Mesenchymal stem cell (in vitro differentiated cells and primary cell): ENCODE results near the gene GNS.

Source experiments
- DNase-seq: peaks from one replicate; pipeline ENCODE4 v3.0.0-alpha.2; 2013
- H2AFZ ChIP-seq: one replicate; pipeline ENCODE4 v1.6.1; 2013; ENCODE audit warnings: low read depth, mild to moderate bottlenecking, control low read depth, inconsistent platforms, low read length, moderate library complexity
- H2AK5ac ChIP-seq: 2 replicates; pipeline ENCODE4 v1.6.1; 2013; ENCODE audit warnings: low read length, moderate library complexity, mild to moderate bottlenecking, inconsistent platforms; ENCODE audit not compliant: severe bottlenecking
- H2BK120ac ChIP-seq: one replicate; pipeline ENCODE4 v1.6.1; 2013; ENCODE audit warnings: low read depth, mild to moderate bottlenecking, inconsistent platforms, low read length, moderate library complexity
- H2BK12ac ChIP-seq, 2 experiments: one replicate each; pipeline ENCODE4 v1.6.1; 2013; ENCODE audit warnings: inconsistent platforms in 2 of 2, low read length in 2 of 2, mild to moderate bottlenecking in 2 of 2, moderate library complexity in 2 of 2, control low read depth in 1 of 2
- H2BK15ac ChIP-seq: one replicate; pipeline ENCODE4 v1.6.1; 2013; ENCODE audit warnings: mild to moderate bottlenecking, low read depth, inconsistent platforms; ENCODE audit not compliant: poor library complexity, severe bottlenecking
- H2BK5ac ChIP-seq: 2 replicates; pipeline ENCODE4 v1.6.1; 2013; ENCODE audit warnings: low read depth, mild to moderate bottlenecking, low read length, control low read depth, inconsistent platforms; ENCODE audit not compliant: poor library complexity, severe bottlenecking
- H3K14ac ChIP-seq, 2 experiments: one replicate each; pipeline ENCODE4 v1.6.1; 2013; ENCODE audit warnings: inconsistent platforms in 2 of 2, low read length in 2 of 2, control low read depth in 1 of 2, mild to moderate bottlenecking in 1 of 2, moderate library complexity in 1 of 2
- H3K18ac ChIP-seq, 2 experiments: one replicate each; pipeline ENCODE4 v1.6.1; 2013; ENCODE audit warnings: inconsistent platforms in 2 of 2, low read length in 2 of 2, control low read depth in 1 of 2, low read depth in 1 of 2, mild to moderate bottlenecking in 1 of 2
- H3K23ac ChIP-seq, 2 experiments: one replicate each; pipeline ENCODE4 v1.6.1; 2013; ENCODE audit warnings: inconsistent platforms in 2 of 2, low read length in 2 of 2, mild to moderate bottlenecking in 2 of 2, moderate library complexity in 2 of 2, control low read depth in 1 of 2
- H3K27ac ChIP-seq: 2 replicates; pipeline ENCODE4 v1.5.1; 2013; ENCODE audit warnings: mild to moderate bottlenecking, moderate library complexity, low read length, control low read depth, inconsistent platforms; ENCODE audit not compliant: poor library complexity, severe bottlenecking
- H3K27me3 ChIP-seq, 2 experiments: 2 replicates each; pipeline versions ENCODE4 v1.6.1 to v1.7.0; 2013; ENCODE audit warnings: low read length in 2 of 2, mild to moderate bottlenecking in 2 of 2, moderate library complexity in 2 of 2, control low read depth in 1 of 2, inconsistent platforms in 1 of 2; ENCODE audit not compliant: control insufficient read depth in 1 of 2, insufficient read depth in 1 of 2
- H3K36me3 ChIP-seq, 2 experiments: 2 replicates each; pipeline versions ENCODE4 v1.6.1 to v1.7.0; 2013; ENCODE audit warnings: low read length in 2 of 2, control low read depth in 1 of 2, inconsistent platforms in 1 of 2, low read depth in 1 of 2, mild to moderate bottlenecking in 1 of 2; ENCODE audit not compliant: insufficient read depth in 2 of 2, control insufficient read depth in 1 of 2
- H3K4ac ChIP-seq, 2 experiments: one replicate each; pipeline ENCODE4 v1.6.1; 2013; ENCODE audit warnings: inconsistent platforms in 2 of 2, low read length in 2 of 2, mild to moderate bottlenecking in 2 of 2, moderate library complexity in 2 of 2, control low read depth in 1 of 2, low read depth in 1 of 2
- H3K4me1 ChIP-seq: 2 replicates; pipeline ENCODE4 v1.6.1; 2013; ENCODE audit warnings: low read depth, low read length, control low read depth; ENCODE audit not compliant: control insufficient read depth, insufficient read depth
- H3K4me2 ChIP-seq: 2 replicates; pipeline ENCODE4 v1.6.1; 2013; ENCODE audit warnings: low read length, mild to moderate bottlenecking, inconsistent platforms; ENCODE audit not compliant: poor library complexity, severe bottlenecking
- H3K4me3 ChIP-seq, 2 experiments: 2 replicates each; pipeline versions ENCODE4 v1.5.1 to v1.7.0; 2013; ENCODE audit warnings: low read length in 2 of 2, mild to moderate bottlenecking in 2 of 2, control low read depth in 1 of 2, low read depth in 1 of 2; ENCODE audit not compliant: insufficient read depth in 1 of 2
- H3K79me1 ChIP-seq: replicated peaks from 2 replicates; pipeline ENCODE4 v1.6.1; 2013; ENCODE audit warnings: mild to moderate bottlenecking, control low read depth, low read length, inconsistent platforms; ENCODE audit not compliant: poor library complexity, severe bottlenecking
- H3K9ac ChIP-seq: 2 replicates; pipeline ENCODE4 v1.7.0; 2013; ENCODE audit warnings: mild to moderate bottlenecking, low read length, moderate library complexity
- H3K9me3 ChIP-seq: 2 replicates; pipeline ENCODE4 v1.7.0; 2013; ENCODE audit warnings: mild to moderate bottlenecking, low read length; ENCODE audit not compliant: control insufficient read depth
- H4K8ac ChIP-seq: one replicate; pipeline ENCODE4 v1.6.1; 2013; ENCODE audit warnings: inconsistent platforms, mild to moderate bottlenecking, low read length, moderate library complexity
- H4K91ac ChIP-seq: one replicate; pipeline ENCODE4 v1.6.1; 2013; ENCODE audit warnings: mild to moderate bottlenecking, low read length, inconsistent platforms
- WGBS: methylation state at CpG from one replicate; pipeline ENCODE4 v1.1.7; 2013; ENCODE audit warnings: mixed read lengths; 5-methylcytosine and 5-hydroxymethylcytosine counted together

The GNS gene

GRCh38 chr12:64733857-64734256 lies 25.3 kb downstream of the GNS start:
- WGBS, result 90% methylated on average over 4 of the region's 4 CpGs
- Histone ChIP-seq H3K4me1 (peaks cover 2% of the 10 kb centered on the region), H2BK120ac (no peak overlapping the region), H3K36me3 (peaks cover 7 to 87% of the 10 kb centered on the region in 2 experiments), H3K18ac (no peak overlapping the region), H3K14ac (no peak overlapping the region), H3K4ac (no peak overlapping the region), H4K8ac (no peak overlapping the region), H4K91ac (no peak overlapping the region), H3K79me1 (no peaks in the 10 kb centered on the region), H2BK15ac (no peak overlapping the region), H2AK5ac (no peak overlapping the region), H2BK5ac (no peak overlapping the region), H2BK12ac (no peak overlapping the region), H2AFZ (no peak overlapping the region), H3K27me3 (no peaks in the 10 kb centered on the region), H3K9me3 (no peaks in the 10 kb centered on the region), H3K4me3 (no peak overlapping the region), H3K9ac (no peak overlapping the region), H3K23ac (no peak overlapping the region), H3K27ac (no peak overlapping the region), H3K4me2 (no peak overlapping the region)
- no peak for DNase-seq

- 86% methylated on average over 2 of the region's 4 CpGs for WGBS
- Histone ChIP-seq H2BK15ac (no peak overlapping the region), H2BK120ac (no peak overlapping the region), H2AK5ac (no peak overlapping the region), H3K36me3 (peaks cover 10 to 88% of the 10 kb centered on the region in 2 experiments), H3K9me3 (no peaks in the 10 kb centered on the region), H4K91ac (no peak overlapping the region), H3K27me3 (no peaks in the 10 kb centered on the region), H2AFZ (no peak overlapping the region), H4K8ac (no peak overlapping the region), H3K9ac (no peak overlapping the region), H3K14ac (no peak overlapping the region), H3K4me1 (peaks cover 2% of the 10 kb centered on the region), H3K18ac (no peak overlapping the region), H3K27ac (no peak overlapping the region), H3K4ac (no peak overlapping the region), H2BK12ac (no peak overlapping the region), H3K4me3 (no peak overlapping the region), H3K79me1 (no peaks in the 10 kb centered on the region), H3K23ac (no peak overlapping the region), H2BK5ac (no peak overlapping the region), H3K4me2 (no peak overlapping the region)
- no peak for DNase-seq
These were observed 27.5 kb downstream of the GNS start for GRCh38 chr12:64731683-64732082.

- peak; percentile 15 for DNase-seq
- Histone ChIP-seq H3K4ac (no peak overlapping the region), H3K9ac (no peak overlapping the region), H2BK5ac (no peak overlapping the region), H3K4me2 (no peak overlapping the region), H3K9me3 (no peaks in the 10 kb centered on the region), H3K23ac (no peak overlapping the region), H3K36me3 (peaks cover 8 to 85% of the 10 kb centered on the region in 2 experiments), H3K4me3 (no peak overlapping the region), H2BK15ac (no peak overlapping the region), H3K79me1 (no peaks in the 10 kb centered on the region), H2AFZ (no peak overlapping the region), H4K91ac (no peak overlapping the region), H2AK5ac (no peak overlapping the region), H4K8ac (no peak overlapping the region), H2BK12ac (no peak overlapping the region), H2BK120ac (no peak overlapping the region), H3K27ac (no peak overlapping the region), H3K18ac (no peak overlapping the region), H3K14ac (no peak overlapping the region), H3K4me1 (peaks cover 2% of the 10 kb centered on the region), H3K27me3 (no peaks in the 10 kb centered on the region)
- 29% methylated on average over 1 of the region's 2 CpGs for WGBS
These were observed 28.6 kb downstream of the GNS start for GRCh38 chr12:64730588-64730969.

GRCh38 chr12:64729909-64730587 lies 29.2 kb downstream of the GNS start:
- peaks cover 2% of the 10 kb centered on the region for H3K4me1 ChIP-seq
- H3K23ac ChIP-seq, result no peak overlapping the region
- no peak overlapping the region for H3K4me2 ChIP-seq
- no peak overlapping the region for H4K8ac ChIP-seq
- H3K4ac ChIP-seq, result no peak overlapping the region
- H2BK5ac ChIP-seq, result no peak overlapping the region
- H3K18ac ChIP-seq, result no peak overlapping the region
- H2AFZ ChIP-seq, result no peak overlapping the region
- H4K91ac ChIP-seq, result no peak overlapping the region
- no peak overlapping the region for H3K27ac ChIP-seq
- no peaks in the 10 kb centered on the region for H3K27me3 ChIP-seq
- no peak overlapping the region for H3K9ac ChIP-seq
- no peak overlapping the region for H2AK5ac ChIP-seq
- H2BK12ac ChIP-seq, result no peak overlapping the region
- H3K4me3 ChIP-seq, result no peak overlapping the region
- DNase-seq, result peak; percentile 15
- no peaks in the 10 kb centered on the region for H3K9me3 ChIP-seq
- H3K14ac ChIP-seq, result no peak overlapping the region
- H3K36me3 ChIP-seq, result peaks cover 8 to 85% of the 10 kb centered on the region in 2 experiments
- no peak overlapping the region for H2BK15ac ChIP-seq
- H2BK120ac ChIP-seq, result no peak overlapping the region
- WGBS, result 57% methylated on average over 1 of the region's 2 CpGs
- H3K79me1 ChIP-seq, result no peaks in the 10 kb centered on the region
